Hepatocyte (in vitro differentiated cells): Measurements from ENCODE around the gene SNAPIN.

Source experiments
- EZH2 ChIP-seq: fragments of 200-600 bp; sonication (generic); IDR thresholded peaks from 2 replicates; pipeline ENCODE4 v1.6.1; 2016; ENCODE audit warnings: antibody characterized with exemption, mild to moderate bottlenecking, borderline replicate concordance
- EZH2phosphoT487 ChIP-seq: fragments of 200-600 bp; sonication (generic); IDR thresholded peaks from one replicate; pipeline ENCODE4 v1.6.1; 2018; ENCODE audit warnings: antibody characterized with exemption, mild to moderate bottlenecking, low read depth, moderate library complexity; ENCODE audit not compliant: unreplicated experiment, severe bottlenecking
- TF ChIP-seq, protein P1 (sequence below): fragments of 200-600 bp; sonication (generic); IDR thresholded peaks from 2 replicates; pipeline ENCODE4 v1.5.1; 2016; ENCODE audit warnings: antibody characterized with exemption, mild to moderate bottlenecking; ENCODE audit not compliant: poor library complexity

DNA sequence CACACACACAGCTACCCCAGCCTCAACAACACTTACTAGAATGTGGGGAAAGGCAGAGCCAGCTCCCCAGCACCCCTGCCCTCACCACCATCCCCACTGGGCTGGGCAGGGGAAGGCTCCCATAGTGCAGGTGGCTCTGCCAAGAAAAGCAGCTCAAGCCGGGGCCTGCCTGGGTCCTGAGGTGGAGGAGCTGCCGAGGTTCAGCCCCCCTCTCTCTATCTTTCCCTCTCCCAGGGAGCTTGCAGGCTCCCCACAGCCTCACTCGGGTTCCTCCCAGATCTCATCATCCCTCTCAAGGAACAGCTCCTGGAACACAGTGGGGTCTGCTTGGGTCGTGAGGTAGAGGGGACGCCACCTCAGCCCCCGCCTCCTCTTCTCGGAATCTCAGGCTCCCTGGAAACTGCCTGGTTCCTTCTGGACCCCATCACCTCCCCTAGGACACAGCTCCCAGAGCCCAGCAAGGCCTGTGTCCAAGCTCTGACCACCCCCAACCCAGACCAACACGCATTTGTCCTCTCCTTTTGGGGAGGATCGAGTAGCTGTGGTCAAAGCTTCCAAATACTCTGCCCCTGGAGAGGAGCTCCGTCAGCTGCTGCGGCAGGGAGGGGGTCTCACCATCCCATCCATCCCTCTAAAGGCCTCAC lies 46.3 kb upstream of the SNAPIN start:
- TF ChIP-seq, protein P1, sequence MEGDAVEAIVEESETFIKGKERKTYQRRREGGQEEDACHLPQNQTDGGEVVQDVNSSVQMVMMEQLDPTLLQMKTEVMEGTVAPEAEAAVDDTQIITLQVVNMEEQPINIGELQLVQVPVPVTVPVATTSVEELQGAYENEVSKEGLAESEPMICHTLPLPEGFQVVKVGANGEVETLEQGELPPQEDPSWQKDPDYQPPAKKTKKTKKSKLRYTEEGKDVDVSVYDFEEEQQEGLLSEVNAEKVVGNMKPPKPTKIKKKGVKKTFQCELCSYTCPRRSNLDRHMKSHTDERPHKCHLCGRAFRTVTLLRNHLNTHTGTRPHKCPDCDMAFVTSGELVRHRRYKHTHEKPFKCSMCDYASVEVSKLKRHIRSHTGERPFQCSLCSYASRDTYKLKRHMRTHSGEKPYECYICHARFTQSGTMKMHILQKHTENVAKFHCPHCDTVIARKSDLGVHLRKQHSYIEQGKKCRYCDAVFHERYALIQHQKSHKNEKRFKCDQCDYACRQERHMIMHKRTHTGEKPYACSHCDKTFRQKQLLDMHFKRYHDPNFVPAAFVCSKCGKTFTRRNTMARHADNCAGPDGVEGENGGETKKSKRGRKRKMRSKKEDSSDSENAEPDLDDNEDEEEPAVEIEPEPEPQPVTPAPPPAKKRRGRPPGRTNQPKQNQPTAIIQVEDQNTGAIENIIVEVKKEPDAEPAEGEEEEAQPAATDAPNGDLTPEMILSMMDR: no peak
- no peak for TF ChIP-seq EZH2phosphoT487
- TF ChIP-seq EZH2: no peak
